ENCODE data around the gene KRTAP5-11. TPM values are rescaled to one million over a fixed set of nuclear protein-coding genes. Genes with fewer than 3 reads are reported as not detected.
"Not testable (repeated sequence)": the region's sequence is repeated elsewhere in the genome, so short reads cannot be mapped to it uniquely, and the experiment has no call there.

The KRTAP5-11 gene
- polyA plus RNA-seq, 4 donors, result not detected

GRCh38 chr11:71534711-71535608 is 47.7 kb downstream of the KRTAP5-11 start:
- not testable (repeated sequence) for DNase-seq (ENCODE audit: low read depth in 4 of 4, low spot score in 2 of 4)

GRCh38 chr11:71532036-71532610 is 50.6 kb downstream of the KRTAP5-11 start:
- DNase-seq (ENCODE audit: low read depth in 4 of 4, low spot score in 2 of 4), result no peak

Other genes with a start within 250 kb of the KRTAP5-11 start
- 10 to 100 TPM; 36.2 to 44.6 (median 38.0) TPM for gene DHCR7, start 134.5 kb downstream of the KRTAP5-11 start, polyA plus RNA-seq (ENCODE audit: insufficient read length in 4 of 4)
- gene NADSYN1, start 129.7 kb downstream of the KRTAP5-11 start, polyA plus RNA-seq (ENCODE audit: insufficient read length in 4 of 4), result 10 to 100 TPM; 33.0 to 64.2 (median 47.8) TPM
- gene KRTAP5-7, start 55.6 kb downstream of the KRTAP5-11 start, polyA plus RNA-seq (ENCODE audit: insufficient read length in 4 of 4), result under 1 TPM in 3 of 4 donors, not detected in 1; 0.10 to 0.33 (median 0.25) TPM
- 1 to 10 TPM in 1 of 4 donors, under 1 TPM in 3; 0.30 to 1.3 (median 0.61) TPM for gene KRTAP5-8, start 44.9 kb downstream of the KRTAP5-11 start, polyA plus RNA-seq (ENCODE audit: insufficient read length in 4 of 4)
- under 1 TPM; 0.34 to 0.79 (median 0.47) TPM for gene KRTAP5-9, start 34.5 kb downstream of the KRTAP5-11 start, polyA plus RNA-seq (ENCODE audit: insufficient read length in 4 of 4)
- under 1 TPM; 0.23 to 0.39 (median 0.31) TPM for gene KRTAP5-10, start 17.3 kb downstream of the KRTAP5-11 start, polyA plus RNA-seq (ENCODE audit: insufficient read length in 4 of 4)